CD4-positive, alpha-beta T cell (primary cell): ENCODE results near the gene ASCL3. TPM values are rescaled to one million over a fixed set of nuclear protein-coding genes. Genes with fewer than 3 reads are reported as not detected.

Experiments used
- ATAC-seq: fragments of 200-7000 bp; cut with Tn5 transposase; one replicate; pipeline ENCODE4 v1.10.0; 2022; ENCODE audit warnings: mild to moderate bottlenecking; ENCODE audit not compliant: poor library complexity
- CTCF ChIA-PET: fragments of 350-600 bp; sonication (Branson Sonifier 250); formaldehyde crosslinking; loops from one replicate; lab custom pipeline; 2021; ENCODE audit warnings: antibody characterized with exemption, inconsistent platforms; lab: Charles Lee
- POLR2A ChIA-PET: fragments of 350-600 bp; sonication (Branson Sonifier 250); formaldehyde crosslinking; loops from one replicate; lab custom pipeline; 2021; ENCODE audit warnings: antibody characterized with exemption, inconsistent platforms; lab: Charles Lee
- DNase-seq, 14 experiments: peaks; one replicate each; pipeline ENCODE4 v3.0.0-alpha.2; 2013 to 2020; ENCODE audit warnings: mixed read lengths in 2 of 14
- H3K27ac ChIP-seq, 2 donors: one replicate each; pipeline versions ENCODE4 v1.5.1 to v1.7.0; 2013; ENCODE audit warnings: low read length in 2 of 2, low read depth in 1 of 2, mild to moderate bottlenecking in 1 of 2
- H3K27me3 ChIP-seq, 2 experiments: 1 replicate in 1 of 2; 2 replicates in 1 of 2; pipeline versions ENCODE4 v1.6.1 to v1.7.0; 2013; ENCODE audit warnings: low read length in 2 of 2, control low read depth in 1 of 2, mild to moderate bottlenecking in 1 of 2, moderate library complexity in 1 of 2; ENCODE audit not compliant: insufficient read depth in 2 of 2, control insufficient read depth in 1 of 2
- H3K36me3 ChIP-seq: one replicate; pipeline ENCODE4 v1.6.1; 2013; ENCODE audit warnings: low read length, control low read depth; ENCODE audit not compliant: insufficient read depth
- H3K4me1 ChIP-seq: one replicate; pipeline ENCODE4 v1.6.1; 2013; ENCODE audit warnings: low read length, control low read depth; ENCODE audit not compliant: insufficient read depth
- H3K4me3 ChIP-seq: one replicate; pipeline ENCODE4 v1.5.1; 2013; ENCODE audit warnings: mild to moderate bottlenecking, low read length, moderate library complexity
- H3K9me3 ChIP-seq, 2 experiments: 1 replicate in 1 of 2; 2 replicates in 1 of 2; pipeline versions ENCODE4 v1.6.1 to v1.7.0; 2013; ENCODE audit warnings: low read length in 2 of 2, mild to moderate bottlenecking in 2 of 2, control low read depth in 1 of 2, moderate library complexity in 1 of 2; ENCODE audit not compliant: control insufficient read depth in 1 of 2, insufficient read depth in 1 of 2
- H3K27ac Mint-ChIP-seq: one replicate; pipeline ENCODE4 v1.8.0; 2020; ENCODE audit warnings: mixed read lengths
- H3K27me3 Mint-ChIP-seq: one replicate; pipeline ENCODE4 v1.8.0; 2021; ENCODE audit warnings: mixed read lengths
- H3K36me3 Mint-ChIP-seq: one replicate; pipeline ENCODE4 v1.8.0; 2021; ENCODE audit warnings: low read depth, mixed read lengths
- H3K4me1 Mint-ChIP-seq: one replicate; pipeline ENCODE4 v1.8.0; 2021; ENCODE audit warnings: low read depth, mixed read lengths
- H3K4me3 Mint-ChIP-seq: one replicate; pipeline ENCODE4 v1.8.0; 2020; ENCODE audit warnings: mild to moderate bottlenecking, mixed read lengths
- H3K9me3 Mint-ChIP-seq: one replicate; pipeline ENCODE4 v1.8.0; 2020; ENCODE audit warnings: mixed read lengths
- intact Hi-C, 2 experiments: fragments of 100-400 bp; cut with DNase I in 1 of 2; cut with micrococcal nuclease in 1 of 2; formaldehyde crosslinking; loops; one replicate each; pipeline versions ENCODE4 v1.15.1 to v1.9.0; 2023 to 2025; cut with DNase I, micrococcal nuclease
- total RNA-seq, 174 experiments: library from RNA in 2 of 174; stranded (reverse) in 2 of 174; gene quantifications; one replicate each; pipeline ENCODE4 v1.2.3 and lab custom pipeline; 2021 to 2026
- TF ChIP-seq, protein P1 (sequence below): fragments of 200-600 bp; IDR thresholded peaks from one replicate; pipeline ENCODE4 v1.8.0; 2022; ENCODE audit warnings: antibody characterized with exemption, mild to moderate bottlenecking

ASCL3 gene
- total RNA-seq, 2 experiments from 2014 or later, result not detected

DNA sequence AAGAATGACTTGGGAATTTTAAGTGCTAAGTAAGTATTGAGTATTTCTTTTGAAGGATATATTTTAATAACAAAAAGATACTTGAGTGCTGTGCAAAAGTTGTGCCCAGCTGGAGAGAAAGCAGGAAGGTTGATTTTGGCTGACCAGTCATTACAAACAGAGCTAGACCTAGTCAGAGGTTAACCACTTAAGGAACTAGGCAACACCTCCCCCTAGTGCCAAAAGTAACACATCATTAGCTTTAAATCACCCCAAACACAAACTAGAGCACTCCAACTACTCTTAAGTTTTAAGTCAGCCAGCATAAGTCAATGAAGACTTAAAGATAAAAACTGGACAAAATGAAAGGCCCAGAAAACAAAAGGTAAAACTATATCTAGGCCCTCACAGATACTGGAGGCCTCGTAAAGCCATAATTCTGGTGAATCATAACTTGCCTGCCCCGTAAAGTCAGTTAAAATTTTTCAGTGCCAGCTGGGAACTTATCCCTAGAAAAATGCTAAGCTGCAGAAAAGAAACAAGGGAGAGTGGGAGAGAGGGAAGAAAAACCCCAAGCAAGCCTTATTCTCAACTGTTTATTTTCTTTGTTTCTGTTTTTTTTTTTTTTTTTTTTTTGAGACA is 16.8 kb upstream of the ASCL3 start:
- ChIA-PET POLR2A (interaction anchor here (0.9 to 1.3 kb wide), 4 partner anchors 12 to 277 kb away, joined by 4 to 5 read pairs (median 4); partner anchors contain the start of genes RPL27A and TRIM66), CTCF (interaction anchor here (0.6 to 1.5 kb wide), 7 partner anchors 28 to 927 kb away, joined by 3 to 14 read pairs (median 3); partner anchors contain the start of gene AKIP1)
- Histone ChIP-seq H3K4me1 (peaks cover 20% of the 10 kb centered on the region), H3K27ac (no peak overlapping the region), H3K36me3 (peaks cover 25% of the 10 kb centered on the region), H3K9me3 (no peaks in the 10 kb centered on the region), H3K4me3 (no peak overlapping the region), H3K27me3 (no peaks in the 10 kb centered on the region)
- ATAC-seq, result no peak
- Mint-ChIP-seq H3K9me3 (no peaks in the 10 kb centered on the region), H3K36me3 (peaks cover 55% of the 10 kb centered on the region), H3K4me3 (peak overlapping the region; percentile 67), H3K27ac (peak overlapping the region; percentile 42), H3K4me1 (peaks cover 34% of the 10 kb centered on the region), H3K27me3 (no peaks in the 10 kb centered on the region)
- DNase-seq, result peak in 5 of 14 experiments; percentile 4 to 68 (median 54)
- TF ChIP-seq, protein P1, sequence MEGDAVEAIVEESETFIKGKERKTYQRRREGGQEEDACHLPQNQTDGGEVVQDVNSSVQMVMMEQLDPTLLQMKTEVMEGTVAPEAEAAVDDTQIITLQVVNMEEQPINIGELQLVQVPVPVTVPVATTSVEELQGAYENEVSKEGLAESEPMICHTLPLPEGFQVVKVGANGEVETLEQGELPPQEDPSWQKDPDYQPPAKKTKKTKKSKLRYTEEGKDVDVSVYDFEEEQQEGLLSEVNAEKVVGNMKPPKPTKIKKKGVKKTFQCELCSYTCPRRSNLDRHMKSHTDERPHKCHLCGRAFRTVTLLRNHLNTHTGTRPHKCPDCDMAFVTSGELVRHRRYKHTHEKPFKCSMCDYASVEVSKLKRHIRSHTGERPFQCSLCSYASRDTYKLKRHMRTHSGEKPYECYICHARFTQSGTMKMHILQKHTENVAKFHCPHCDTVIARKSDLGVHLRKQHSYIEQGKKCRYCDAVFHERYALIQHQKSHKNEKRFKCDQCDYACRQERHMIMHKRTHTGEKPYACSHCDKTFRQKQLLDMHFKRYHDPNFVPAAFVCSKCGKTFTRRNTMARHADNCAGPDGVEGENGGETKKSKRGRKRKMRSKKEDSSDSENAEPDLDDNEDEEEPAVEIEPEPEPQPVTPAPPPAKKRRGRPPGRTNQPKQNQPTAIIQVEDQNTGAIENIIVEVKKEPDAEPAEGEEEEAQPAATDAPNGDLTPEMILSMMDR, result peak; percentile 61
- intact Hi-C loops, result loop anchor here (1.0 to 10.0 kb wide), 6 partner anchors 45 to 1345 kb away; partner anchors contain the start of genes ADM (in 1 of the 2), RPL27A (in 1 of the 2), TRIM66 (in 1 of the 2) and ZNF143 (in 1 of the 2)

DNA sequence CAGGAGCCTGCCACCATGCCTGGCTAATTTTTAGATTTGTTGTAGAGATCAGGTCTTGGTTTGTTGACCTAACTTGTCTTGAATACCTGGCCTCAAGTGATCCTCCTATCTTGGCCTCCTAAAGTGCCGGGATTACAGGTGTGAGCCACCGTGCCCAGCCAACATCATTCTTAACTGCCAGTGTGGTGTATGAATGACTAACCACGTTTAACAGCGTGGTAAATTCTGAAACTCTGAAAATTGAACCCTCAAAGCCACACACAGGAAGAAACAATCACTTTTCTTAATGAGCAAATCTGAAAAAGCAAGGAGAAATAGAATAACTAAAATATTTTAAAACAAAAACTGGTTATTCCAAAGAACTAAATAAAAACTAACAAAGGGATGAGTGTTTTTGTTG is 14.0 kb upstream of the ASCL3 start:
- ChIA-PET CTCF (no interaction called here), POLR2A (no interaction called here)
- no peaks in the 10 kb centered on the region for H3K27me3 ChIP-seq
- H3K36me3 ChIP-seq, result peaks cover 44% of the 10 kb centered on the region
- TF ChIP-seq, protein P1, result no peak
- peaks cover 71% of the 10 kb centered on the region for H3K36me3 Mint-ChIP-seq
- DNase-seq (no peak), ATAC-seq (no peak)
- no peak overlapping the region for H3K4me3 Mint-ChIP-seq
- no peaks in the 10 kb centered on the region for H3K9me3 ChIP-seq
- no peak overlapping the region for H3K27ac ChIP-seq
- H3K4me1 Mint-ChIP-seq, result peaks cover 15% of the 10 kb centered on the region
- no peaks in the 10 kb centered on the region for H3K27me3 Mint-ChIP-seq
- intact Hi-C loops, result no loop called here
- H3K27ac Mint-ChIP-seq, result no peak overlapping the region
- no peak overlapping the region for H3K4me3 ChIP-seq
- H3K4me1 ChIP-seq, result peaks cover 4% of the 10 kb centered on the region
- no peaks in the 10 kb centered on the region for H3K9me3 Mint-ChIP-seq

DNA sequence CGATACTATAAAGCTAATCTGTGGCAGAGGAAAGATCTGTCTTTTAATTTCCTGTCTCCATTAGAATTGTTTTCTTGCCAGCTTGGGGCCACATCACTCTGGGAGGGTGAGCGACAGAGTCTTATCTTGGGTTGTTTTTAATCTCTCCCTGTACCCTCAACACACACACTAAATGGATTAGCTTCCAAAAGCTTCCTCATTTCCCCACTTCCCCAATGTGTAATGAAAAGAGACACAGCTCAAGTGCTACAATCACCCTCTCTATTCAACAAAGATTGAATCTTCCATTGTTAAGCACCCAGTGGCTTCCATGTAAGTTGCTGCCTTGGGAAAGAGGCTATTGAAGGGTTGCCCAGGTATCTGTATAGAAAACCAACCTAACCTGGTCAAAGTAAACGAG is 6.1 kb upstream of the ASCL3 start:
- no peaks in the 10 kb centered on the region for H3K4me1 ChIP-seq
- peaks cover 70% of the 10 kb centered on the region for H3K36me3 Mint-ChIP-seq
- no peaks in the 10 kb centered on the region for H3K9me3 ChIP-seq
- TF ChIP-seq, protein P1, result no peak
- ATAC-seq (no peak), DNase-seq (no peak)
- H3K27ac Mint-ChIP-seq, result no peak overlapping the region
- no peak overlapping the region for H3K4me3 Mint-ChIP-seq
- no peak overlapping the region for H3K27ac ChIP-seq
- peaks cover 54% of the 10 kb centered on the region for H3K36me3 ChIP-seq
- no peaks in the 10 kb centered on the region for H3K27me3 Mint-ChIP-seq
- H3K27me3 ChIP-seq, result no peaks in the 10 kb centered on the region
- H3K9me3 Mint-ChIP-seq, result no peaks in the 10 kb centered on the region
- CTCF ChIA-PET, result interaction anchor here (1.2 kb wide), 1 partner anchor 8 kb away, joined by 3 read pairs; no protein-coding TSS in a partner anchor
- POLR2A ChIA-PET, result interaction anchor here (0.8 kb wide), 1 partner anchor 15 kb away, joined by 3 read pairs; the partner anchor contains the start of gene TMEM9B
- no peaks in the 10 kb centered on the region for H3K4me1 Mint-ChIP-seq
- intact Hi-C loops, result no loop called here
- H3K4me3 ChIP-seq, result no peak overlapping the region
